DMS153 treated with DMSO at 0.1 percent for 48 hours (cell line): ENCODE data around the gene HDAC4.

Source experiments
- DNase-seq: peaks from one replicate; lab custom pipeline; 2025; ENCODE audit not compliant: unreplicated experiment; lab: John Stamatoyannopoulos, UW

Gene HDAC4

GRCh38 chr2:239244625-239245024 lies 156.2 kb downstream of the HDAC4 start:
- no peak for DNase-seq

GRCh38 chr2:239241431-239241960 lies 159.3 kb downstream of the HDAC4 start:
- DNase-seq, result no peak

- DNase-seq, result no peak
Observed at GRCh38 chr2:239240414-239240881, 160.4 kb downstream of the HDAC4 start.

GRCh38 chr2:239239607-239240413 lies 161.0 kb downstream of the HDAC4 start:
- DNase-seq, result no peak

- no peak for DNase-seq
Observed at GRCh38 chr2:239238839-239239606, 161.8 kb downstream of the HDAC4 start.

- no peak for DNase-seq
Observed at GRCh38 chr2:239238381-239238780, 162.4 kb downstream of the HDAC4 start.

GRCh38 chr2:239236808-239237205 lies 164.0 kb downstream of the HDAC4 start:
- no peak for DNase-seq

- no peak for DNase-seq
Observed at GRCh38 chr2:239236043-239236807, 164.6 kb downstream of the HDAC4 start.

GRCh38 chr2:239235311-239235710 lies 165.5 kb downstream of the HDAC4 start:
- DNase-seq, result no peak

GRCh38 chr2:239234191-239235175 lies 166.3 kb downstream of the HDAC4 start:
- DNase-seq, result no peak

- no peak for DNase-seq
Observed at GRCh38 chr2:239233576-239233975, 167.2 kb downstream of the HDAC4 start.

- no peak for DNase-seq
Observed at GRCh38 chr2:239232195-239232578, 168.6 kb downstream of the HDAC4 start.

- no peak for DNase-seq
Observed at GRCh38 chr2:239231231-239232194, 169.3 kb downstream of the HDAC4 start.

- DNase-seq, result no peak
Observed at GRCh38 chr2:239230318-239231052, 170.3 kb downstream of the HDAC4 start.

- DNase-seq, result no peak
Observed at GRCh38 chr2:239229545-239230279, 171.1 kb downstream of the HDAC4 start.

- no peak for DNase-seq
Observed at GRCh38 chr2:239227661-239228371, 173.0 kb downstream of the HDAC4 start.
